Body of pancreas (tissue), 4 donors: ENCODE results near the gene POLR1C. TPM values are rescaled to one million over a fixed set of nuclear protein-coding genes. Genes with fewer than 3 reads are reported as not detected.

Source experiments
- ATAC-seq: fragments of 150-250 bp; one replicate; pipeline ENCODE4 v1.9.1; 2016
- DNase-seq, 4 donors: peaks; one replicate each; pipeline ENCODE4 v3.0.0-alpha.2; 2019
- H3K27ac ChIP-seq, 4 donors: fragments of 200-600 bp; sonication (generic); 1 replicate in 3 of 4; 2 replicates in 1 of 4; pipeline versions ENCODE4 v1.5.1 to v1.6.1; 2016 to 2019; ENCODE audit warnings: mild to moderate bottlenecking in 1 of 4, mixed read lengths in 1 of 4, moderate library complexity in 1 of 4
- H3K27me3 ChIP-seq, 2 donors: fragments of 200-600 bp; sonication (generic); one replicate each; pipeline ENCODE4 v1.6.0; 2016; ENCODE audit warnings: mild to moderate bottlenecking in 1 of 2
- H3K36me3 ChIP-seq, 2 donors: fragments of 200-600 bp; sonication (generic); replicated peaks in 1 of 2; 2 replicates each; pipeline ENCODE4 v1.5.1; 2016; ENCODE audit warnings: low read depth in 2 of 2; ENCODE audit not compliant: insufficient read depth in 1 of 2
- H3K4me1 ChIP-seq: fragments of 200-600 bp; sonication (generic); one replicate; pipeline ENCODE4 v1.6.0; 2016
- H3K4me3 ChIP-seq, 2 donors: fragments of 200-600 bp; sonication (generic); 1 replicate in 1 of 2; 2 replicates in 1 of 2; pipeline ENCODE4 v1.5.1; 2016 to 2019
- H3K9me3 ChIP-seq, 3 donors: fragments of 200-600 bp; sonication (generic); 1 replicate in 2 of 3; 2 replicates in 1 of 3; pipeline ENCODE4 v1.5.1; 2016
- CTCF ChIP-seq, 7 experiments: fragments of 450-650 bp in 4 of 7; fragments of 200-600 bp in 3 of 7; sonication (generic) in 3 of 7; IDR thresholded peaks; one replicate each; pipeline ENCODE4 v1.5.1; 2016 to 2019; ENCODE audit warnings: antibody characterized with exemption in 7 of 7
- POLR2A ChIP-seq, 3 donors: fragments of 450-650 bp; IDR thresholded peaks; one replicate each; pipeline ENCODE4 v1.6.1; 2016; ENCODE audit warnings: antibody characterized with exemption in 3 of 3, mild to moderate bottlenecking in 2 of 3
- WGBS, 2 donors: methylation state at CpG; one replicate each; pipeline ENCODE4 v1.1.5; 2017; 5-methylcytosine and 5-hydroxymethylcytosine counted together
- intact Hi-C: fragments of 100-400 bp; cut with DNase I; formaldehyde crosslinking; loops from one replicate; pipeline ENCODE4 v1.15.1; 2023
- total RNA-seq, 2 donors: library from RNA; depleted of rRNA; stranded (reverse); fragments of >200 nt; gene quantifications; one replicate each; pipeline ENCODE4 v1.1.0, GENCODE V29; 2016

The POLR1C gene
- total RNA-seq, 2 donors from 2014 or later = 19.1 to 20.2 TPM

GRCh38 chr6:43500921-43501320 is 16.0 kb upstream of the POLR1C start:
- H3K4me3 ChIP-seq = no peak overlapping the region
- no peaks in the 10 kb centered on the region for H3K4me1 ChIP-seq
- no peaks in the 10 kb centered on the region for H3K27me3 ChIP-seq
- intact Hi-C loops = loop anchor here (10.0 kb wide), 1 partner anchor 246 kb away; no protein-coding TSS in a partner anchor
- no peak for DNase-seq
- 94 to 100% methylated on average over 3 of the region's 3 CpGs for WGBS, 2 donors
- H3K9me3 ChIP-seq = no peaks in the 10 kb centered on the region
- no peak overlapping the region for H3K27ac ChIP-seq
- TF ChIP-seq POLR2A (IDR thresholded peaks at IDR 0.05) = no peak
- no peak for TF ChIP-seq CTCF (IDR thresholded peaks at IDR 0.05)
- H3K36me3 ChIP-seq = peaks cover 9 to 37% of the 10 kb centered on the region in 2 donors
- no peak for ATAC-seq

- DNase-seq (no peak), ATAC-seq (no peak)
- no peak overlapping the region for H3K27ac ChIP-seq
- no peak overlapping the region for H3K4me3 ChIP-seq
- no peaks in the 10 kb centered on the region for H3K27me3 ChIP-seq
- peaks cover 9 to 35% of the 10 kb centered on the region in 2 donors for H3K36me3 ChIP-seq
- no peaks in the 10 kb centered on the region for H3K9me3 ChIP-seq
- 79 to 83% methylated on average over 2 to 4 of the region's 4 CpGs for WGBS, 2 donors
- intact Hi-C loops = loop anchor here (10.0 kb wide), 1 partner anchor 248 kb away; no protein-coding TSS in a partner anchor
- TF ChIP-seq POLR2A (IDR thresholded peaks at IDR 0.05) (no peak), CTCF (IDR thresholded peaks at IDR 0.05) (no peak)
- peaks cover 5% of the 10 kb centered on the region for H3K4me1 ChIP-seq
These were observed 14.2 kb upstream of the POLR1C start for GRCh38 chr6:43502666-43503065.

- intact Hi-C loops = loop anchor here (10.0 kb wide), 1 partner anchor 249 kb away; no protein-coding TSS in a partner anchor
- DNase-seq (no peak), ATAC-seq (no peak)
- Histone ChIP-seq H3K27me3 (no peaks in the 10 kb centered on the region), H3K4me1 (peaks cover 5% of the 10 kb centered on the region), H3K4me3 (no peak overlapping the region), H3K9me3 (no peaks in the 10 kb centered on the region), H3K36me3 (peaks cover 9 to 34% of the 10 kb centered on the region in 2 donors), H3K27ac (no peak overlapping the region)
- WGBS, 2 donors = 85 to 88% methylated on average over 7 to 8 of the region's 8 CpGs
- TF ChIP-seq CTCF (IDR thresholded peaks at IDR 0.05) (no peak), POLR2A (IDR thresholded peaks at IDR 0.05) (no peak)
These were observed 13.4 kb upstream of the POLR1C start for GRCh38 chr6:43503443-43503842.

- TF ChIP-seq CTCF (IDR thresholded peaks at IDR 0.05) = no peak
- TF ChIP-seq POLR2A (IDR thresholded peaks at IDR 0.05) = no peak
- Histone ChIP-seq H3K27ac (no peak overlapping the region), H3K4me1 (peaks cover 15% of the 10 kb centered on the region), H3K4me3 (no peak overlapping the region), H3K27me3 (no peaks in the 10 kb centered on the region), H3K36me3 (peaks cover 9 to 29% of the 10 kb centered on the region in 2 donors), H3K9me3 (no peaks in the 10 kb centered on the region)
- 86 to 94% methylated on average over 1 to 19 of the region's 26 CpGs for WGBS, 2 donors
- no peak for DNase-seq
- intact Hi-C loops = loop anchor here (5.0 to 10.0 kb wide), 2 partner anchors 53 to 250 kb away; no protein-coding TSS in a partner anchor
- ATAC-seq = no peak
These were observed 11.9 kb upstream of the POLR1C start for GRCh38 chr6:43504756-43505593.
